ENCODE results near the gene OR2H1.

OR2H1 gene

DNA sequence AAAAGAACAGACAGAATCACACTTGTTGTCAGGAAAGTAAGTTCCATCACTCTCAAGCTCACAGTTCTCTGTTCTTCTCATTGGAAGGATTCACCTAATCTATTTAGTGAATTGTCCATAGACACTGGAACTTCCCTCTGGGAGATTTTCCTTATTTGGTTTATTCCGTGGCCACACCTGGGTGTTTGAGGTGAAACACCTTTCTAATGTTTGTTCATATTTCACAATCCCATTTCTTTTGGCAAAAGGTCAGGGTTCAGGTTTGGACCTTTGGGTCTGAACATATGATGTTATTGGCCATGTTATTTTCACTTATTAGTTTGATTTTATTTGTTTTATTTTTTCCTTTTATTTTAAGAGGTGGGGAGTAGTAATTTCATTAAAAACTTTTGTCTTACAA, 26.8 kb downstream of the OR2H1 start:
- DNase-seq (ENCODE audit: low read depth), result no peak

DNA sequence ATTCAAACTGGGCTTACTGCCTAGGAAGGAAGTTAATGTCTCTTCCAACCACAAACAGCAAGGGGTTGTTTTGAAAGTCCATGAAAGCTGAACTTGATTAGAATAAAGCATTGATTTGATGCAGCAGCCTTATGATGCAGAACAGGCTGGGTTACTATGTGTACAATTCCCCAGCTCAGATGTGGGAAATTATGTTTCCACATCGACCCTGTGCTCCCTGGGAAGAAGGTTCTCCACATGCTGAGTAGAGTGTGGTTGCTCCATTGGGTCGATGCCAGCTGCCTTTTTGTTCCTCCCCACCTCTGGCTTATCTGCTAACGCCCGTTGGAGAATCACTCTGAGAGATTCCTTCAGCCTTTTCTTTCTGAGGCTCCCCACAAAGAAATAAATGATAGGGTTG, 29.6 kb downstream of the OR2H1 start:
- no peak for DNase-seq (ENCODE audit: low read depth)

- DNase-seq (ENCODE audit: low read depth), result no peak
Measured at GRCh38 chr6:29487131-29487530, 30.2 kb downstream of the OR2H1 start.

DNA sequence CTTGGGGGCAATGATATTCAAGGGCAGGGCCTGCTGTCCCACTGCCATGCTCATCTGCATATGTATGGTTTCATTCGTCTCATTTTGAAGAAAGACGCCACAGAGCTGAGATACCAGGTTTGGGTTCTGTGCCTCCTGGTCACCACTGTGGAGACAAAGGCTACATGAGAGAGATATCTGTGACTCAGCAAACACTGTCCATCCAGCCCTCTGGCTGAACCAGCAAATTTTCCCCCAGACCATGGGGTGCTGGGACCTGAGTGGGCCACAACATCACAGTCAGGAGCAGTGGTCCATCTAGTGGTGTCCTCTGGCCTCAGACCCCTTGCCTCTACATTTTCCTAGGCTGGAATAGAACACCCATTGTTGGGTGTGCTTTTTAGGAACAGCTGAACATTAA, 30.7 kb downstream of the OR2H1 start, which contains the start of gene MAS1L:
Gene MAS1L (minus strand): TSS at position 297 of the 400 bp plus-strand sequence. CDS start 54 bp downstream, at position 243.
- no peak for DNase-seq (ENCODE audit: low read depth)

GRCh38 chr6:29488874-29489273, 31.9 kb downstream of the OR2H1 start:
- DNase-seq (ENCODE audit: low read depth), result no peak

- DNase-seq (ENCODE audit: low read depth), result no peak
Measured at GRCh38 chr6:29489286-29489685, 32.3 kb downstream of the OR2H1 start.

DNA sequence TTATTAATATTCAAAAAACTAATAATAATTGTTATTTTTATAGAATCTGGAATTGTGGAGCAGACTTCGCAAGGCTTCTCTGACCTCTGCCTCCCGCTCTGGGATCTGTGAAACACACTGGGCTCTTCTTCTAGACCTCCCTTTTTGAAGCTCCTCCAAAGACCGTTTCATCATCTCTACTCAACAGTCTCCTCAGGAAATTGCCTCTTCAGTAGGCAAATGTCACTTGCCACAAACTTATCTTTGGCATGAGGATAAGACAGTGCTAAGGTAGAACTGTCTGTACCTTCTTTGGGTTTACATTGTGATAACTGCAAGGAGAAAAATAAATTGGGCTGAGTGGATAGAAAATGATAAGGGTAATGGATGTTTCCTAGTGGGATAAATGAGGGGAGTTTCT, 33.1 kb downstream of the OR2H1 start:
- no peak for DNase-seq (ENCODE audit: low read depth)

GRCh38 chr6:29490552-29490951, 33.6 kb downstream of the OR2H1 start:
- DNase-seq (ENCODE audit: low read depth), result no peak

DNA sequence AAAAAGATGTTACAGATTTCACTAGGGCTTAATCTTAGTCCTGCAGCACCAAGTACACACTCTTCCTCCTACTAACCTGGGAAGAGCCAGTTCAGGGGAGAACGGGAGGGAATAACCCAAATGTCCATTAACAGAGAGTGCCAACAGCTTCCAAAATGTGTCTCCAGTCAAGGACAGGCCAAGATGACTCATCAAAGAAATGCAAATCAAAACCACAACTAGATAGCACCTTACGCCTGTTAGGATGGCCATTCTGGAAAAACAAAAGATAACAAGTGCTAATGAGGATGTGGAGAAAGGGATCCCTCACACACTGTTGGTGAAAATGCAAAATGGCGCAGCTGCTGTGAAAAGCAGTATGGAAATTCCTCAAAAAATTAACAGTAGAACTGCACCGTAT, 34.6 kb downstream of the OR2H1 start:
- DNase-seq (ENCODE audit: low read depth), result no peak

GRCh38 chr6:29493261-29493660, 36.3 kb downstream of the OR2H1 start:
- DNase-seq (ENCODE audit: low read depth), result no peak

DNA sequence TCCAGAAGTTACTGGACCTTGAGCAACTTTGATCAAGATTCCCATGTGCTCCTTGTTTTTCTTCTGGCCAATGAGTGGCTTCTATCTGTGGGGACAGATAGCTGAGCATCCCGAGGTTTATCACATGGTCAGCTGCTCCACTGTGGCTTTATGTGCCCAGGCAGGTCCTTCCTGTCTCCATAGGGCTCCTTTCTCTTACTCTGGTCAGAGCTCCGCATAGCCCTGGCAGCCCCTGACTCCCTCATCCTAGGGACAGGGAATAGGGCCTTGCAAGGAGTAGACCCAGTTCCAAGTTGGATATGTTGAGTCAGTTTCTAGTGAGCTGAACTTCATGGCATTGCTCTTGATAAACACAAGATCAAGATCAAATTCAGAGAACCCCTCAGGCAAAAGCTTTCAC, 37.2 kb downstream of the OR2H1 start:
- DNase-seq (ENCODE audit: low read depth), result no peak

DNA sequence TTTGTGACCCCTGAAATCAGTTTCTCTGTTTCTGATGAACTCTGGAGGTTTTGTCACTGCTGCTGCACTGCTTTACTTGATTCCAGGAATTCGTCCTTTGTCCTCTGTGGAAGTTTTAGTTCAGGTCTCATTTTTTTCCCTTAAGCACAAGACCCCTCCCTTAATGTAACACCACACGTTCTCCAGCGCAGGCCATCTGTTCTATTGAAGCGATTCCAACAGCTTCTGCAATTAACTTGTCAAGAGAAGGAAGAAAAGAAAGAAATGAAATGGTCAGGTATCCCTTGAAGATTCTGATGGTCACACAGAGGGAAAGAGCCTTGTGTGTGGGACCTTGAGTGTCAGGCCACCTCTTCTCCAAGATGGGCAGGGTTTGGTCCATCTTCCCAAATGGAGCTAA, 38.6 kb downstream of the OR2H1 start:
- no peak for DNase-seq (ENCODE audit: low read depth)

GRCh38 chr6:29496961-29497360, 40.0 kb downstream of the OR2H1 start:
- no peak for DNase-seq (ENCODE audit: low read depth)

GRCh38 chr6:29499704-29500103, 42.7 kb downstream of the OR2H1 start:
- DNase-seq (ENCODE audit: low read depth), result no peak

- no peak for DNase-seq (ENCODE audit: low read depth)
Measured at GRCh38 chr6:29500594-29500993, 43.6 kb downstream of the OR2H1 start.

- no peak for DNase-seq (ENCODE audit: low read depth)
Measured at GRCh38 chr6:29501106-29501505, 44.2 kb downstream of the OR2H1 start.

DNA sequence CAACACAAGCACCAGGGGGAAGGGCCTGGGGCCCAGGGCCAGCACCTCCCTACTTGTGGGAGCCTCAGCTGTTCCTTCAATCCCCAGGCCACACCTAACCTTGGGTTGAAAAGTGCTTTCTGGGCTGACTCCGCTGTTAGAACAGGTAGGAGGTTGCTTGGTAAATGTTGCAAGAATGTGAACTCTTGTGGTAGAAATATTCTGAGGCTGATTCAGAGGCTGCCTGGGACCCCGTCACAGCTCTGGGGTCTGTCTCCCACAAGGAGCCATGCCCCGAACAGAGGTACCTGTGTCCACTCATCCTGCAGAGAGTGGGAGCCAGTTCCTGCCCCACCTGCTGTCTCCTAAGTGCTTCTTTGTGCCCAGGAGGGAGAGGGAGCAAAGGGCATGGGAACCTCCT, 45.2 kb downstream of the OR2H1 start:
- DNase-seq (ENCODE audit: low read depth), result no peak

DNA sequence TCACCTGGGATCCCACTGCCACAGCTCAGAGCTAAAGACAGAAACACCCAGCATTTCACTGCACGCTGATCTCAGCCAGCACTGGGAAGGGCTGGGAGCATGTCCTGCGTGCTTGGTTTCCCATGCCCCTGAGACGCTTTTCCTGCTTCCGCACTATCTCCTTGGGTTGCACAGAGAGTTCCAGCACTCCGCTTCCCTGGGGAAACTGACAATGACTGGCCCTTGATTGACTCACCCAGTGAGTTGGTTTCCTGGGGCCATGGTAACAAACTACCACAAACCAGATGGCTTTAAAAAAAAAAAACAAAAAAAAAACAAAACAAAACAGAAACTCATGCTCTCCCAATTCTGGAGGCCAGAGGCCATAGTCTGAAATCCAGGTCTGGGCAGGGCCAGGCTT, 45.6 kb downstream of the OR2H1 start:
- no peak for DNase-seq (ENCODE audit: low read depth)

- no peak for DNase-seq (ENCODE audit: low read depth)
Measured at GRCh38 chr6:29504961-29505360, 48.0 kb downstream of the OR2H1 start.

DNA sequence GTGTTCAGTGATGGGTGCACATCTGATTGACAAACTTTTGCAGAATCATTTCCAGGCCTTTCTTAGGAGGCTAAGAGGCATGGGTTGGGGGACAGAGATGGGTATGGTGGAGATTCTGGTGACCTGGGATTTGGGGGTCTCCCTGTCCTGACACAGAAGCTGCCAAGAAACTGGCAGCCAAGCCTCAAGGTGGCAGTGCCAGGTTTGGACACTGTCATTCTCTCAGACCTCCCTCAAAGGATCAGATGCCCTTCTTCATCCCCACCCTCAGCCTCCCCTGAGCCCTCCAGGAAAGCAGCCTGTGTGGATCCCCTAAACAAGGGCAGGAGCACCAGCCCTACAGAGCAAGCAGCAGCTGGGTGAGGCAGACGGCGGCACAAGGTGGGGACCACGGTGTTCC, 48.9 kb downstream of the OR2H1 start:
- no peak for DNase-seq (ENCODE audit: low read depth)

- no peak for DNase-seq (ENCODE audit: low read depth)
Measured at GRCh38 chr6:29506446-29507067, 49.6 kb downstream of the OR2H1 start.

DNA sequence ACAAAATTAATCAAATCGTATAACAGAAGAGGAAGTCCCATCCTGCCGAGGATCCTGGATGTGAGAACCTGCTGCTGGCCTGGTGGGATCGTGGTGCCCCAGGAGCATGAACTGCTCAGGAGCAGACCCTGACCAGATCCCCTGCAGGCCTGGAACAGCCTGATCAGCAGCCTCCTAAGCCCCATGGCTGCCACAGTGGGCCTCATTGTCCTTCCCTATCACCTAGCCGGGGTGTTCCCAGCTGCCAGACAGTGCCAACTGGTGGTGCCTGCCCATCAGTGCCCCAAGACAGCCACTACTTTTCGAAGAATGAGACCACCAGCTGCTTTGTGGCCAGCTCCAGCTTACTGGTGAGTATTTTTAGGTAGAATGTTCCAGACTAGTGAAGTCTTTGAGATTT, 50.4 kb downstream of the OR2H1 start:
- DNase-seq (ENCODE audit: low read depth), result no peak

GRCh38 chr6:29509239-29509638, 52.3 kb downstream of the OR2H1 start:
- no peak for DNase-seq (ENCODE audit: low read depth)

DNA sequence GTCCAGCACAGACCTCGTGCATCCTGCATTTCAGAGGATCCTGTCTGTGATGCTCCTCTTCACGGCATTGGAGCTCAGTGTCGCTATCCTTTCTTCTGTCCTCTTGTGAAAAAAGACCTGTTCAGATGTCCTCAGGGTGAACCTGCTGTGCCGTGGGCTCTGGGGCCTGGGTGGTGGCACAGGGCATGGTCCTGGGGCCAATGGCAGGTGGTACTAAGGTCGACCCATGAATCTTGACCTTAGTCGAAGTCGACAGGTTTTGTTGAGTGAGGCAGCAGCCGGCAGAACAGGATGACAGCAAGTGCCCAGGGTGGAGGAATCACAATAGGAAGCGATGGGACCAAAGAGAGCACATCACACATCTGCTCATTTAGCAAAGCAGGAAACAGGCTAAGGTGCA, 52.8 kb downstream of the OR2H1 start:
- DNase-seq (ENCODE audit: low read depth), result no peak

GRCh38 chr6:29510202-29510601, 53.2 kb downstream of the OR2H1 start:
- no peak for DNase-seq (ENCODE audit: low read depth)
